Sciatic nerve (tissue), 2 donors: ENCODE measurements around the gene PGA3. TPM values are rescaled to one million over a fixed set of nuclear protein-coding genes. Genes with fewer than 3 reads are reported as not detected.
"Not testable (repeated sequence)": the region's sequence is repeated elsewhere in the genome, so short reads cannot be mapped to it uniquely, and the experiment has no call there.

Experiments
- ATAC-seq: fragments of 200-7000 bp; cut with Tn5 transposase; one replicate; pipeline ENCODE4 v1.9.1; 2020; ENCODE audit warnings: mild to moderate bottlenecking, moderate library complexity
- DNase-seq: peaks from one replicate; pipeline ENCODE4 v3.0.0-alpha.2; 2020; ENCODE audit warnings: low spot score
- intact Hi-C: fragments of 100-400 bp; cut with DNase I; formaldehyde crosslinking; loops from one replicate; pipeline ENCODE4 v1.14.2; 2022
- total RNA-seq: library from RNA; stranded (reverse); fragmentation: NEBNext Ultra II Directional; extraction: Animal tissue kit (Norgen Biotek cat#: 25700); gene quantifications from one replicate; pipeline ENCODE4 v1.2.1, GENCODE V29; 2021
- donor health status: DM: no; HTN: no; CAD: no.
- donor health status: DM: no; HTN: no; CAD: no.

PGA3 gene
- total RNA-seq, 1 donor from 2014 or later: not detected

- intact Hi-C loops, DNase-seq, ATAC-seq: not testable (repeated sequence)
These were observed 29.3 kb downstream of the PGA3 start for GRCh38 chr11:61232548-61233145.

- DNase-seq, intact Hi-C loops, ATAC-seq: not testable (repeated sequence)
These were observed 33.8 kb downstream of the PGA3 start for GRCh38 chr11:61237130-61237529.

GRCh38 chr11:61240288-61240687 is 37.0 kb downstream of the PGA3 start:
- intact Hi-C loops, ATAC-seq, DNase-seq: not testable (repeated sequence)

- ATAC-seq, intact Hi-C loops, DNase-seq: not testable (repeated sequence)
These were observed 37.6 kb downstream of the PGA3 start, which contains the start of gene PGA5 for GRCh38 chr11:61240875-61241274. TSS of gene PGA5 (plus strand) at chr11:61241175. CDS start at chr11:61241227, 52 bp downstream.

GRCh38 chr11:61241526-61241925 is 38.2 kb downstream of the PGA3 start:
- intact Hi-C loops, DNase-seq: not testable (repeated sequence)
- ATAC-seq: peak; percentile 56

- ATAC-seq, intact Hi-C loops, DNase-seq: not testable (repeated sequence)
These were observed 42.1 kb downstream of the PGA3 start for GRCh38 chr11:61245284-61245964.

- DNase-seq, intact Hi-C loops, ATAC-seq: not testable (repeated sequence)
These were observed 44.8 kb downstream of the PGA3 start for GRCh38 chr11:61248071-61248470.

GRCh38 chr11:61249201-61249600 is 45.9 kb downstream of the PGA3 start:
- DNase-seq, intact Hi-C loops, ATAC-seq: not testable (repeated sequence)

- intact Hi-C loops: not testable (repeated sequence)
- ATAC-seq (peak; percentile 91), DNase-seq (peak; percentile 75)
These were observed 47.8 kb downstream of the PGA3 start for GRCh38 chr11:61250796-61251765.

GRCh38 chr11:61252332-61252731 is 49.0 kb downstream of the PGA3 start:
- intact Hi-C loops, ATAC-seq: not testable (repeated sequence)

GRCh38 chr11:61254403-61255025 is 51.2 kb downstream of the PGA3 start:
- ATAC-seq (peak; percentile 46), DNase-seq (peak; percentile 72)
- intact Hi-C loops: no loop called here

More at GRCh38 chr11:61252332-61252731, 49.0 kb downstream of the PGA3 start:
- not testable (repeated sequence) for DNase-seq

GRCh38 chr11:61256710-61257482 is 53.6 kb downstream of the PGA3 start:
- no peak for DNase-seq
- intact Hi-C loops: no loop called here

GRCh38 chr11:61258546-61258945 is 55.2 kb downstream of the PGA3 start:
- DNase-seq: no peak
- intact Hi-C loops: no loop called here
- no peak for ATAC-seq

More at GRCh38 chr11:61256710-61257482, 53.6 kb downstream of the PGA3 start:
- ATAC-seq: peak; percentile 39

- intact Hi-C loops: no loop called here
- DNase-seq: no peak
- no peak for ATAC-seq
These were observed 56.0 kb downstream of the PGA3 start for GRCh38 chr11:61259363-61259762.
